Neural cell (in vitro differentiated cells): Measurements from ENCODE around the gene GYS2.

Experiments used
- CTCF ChIP-seq: fragments of 450-650 bp; IDR thresholded peaks from 2 replicates; pipeline ENCODE4 v1.5.1; 2014; ENCODE audit warnings: antibody characterized with exemption, mild to moderate bottlenecking, moderate library complexity; ENCODE audit not compliant: poor library complexity, severe bottlenecking
- EP300 ChIP-seq: fragments of 450-650 bp; conservative IDR thresholded peaks from 2 replicates; pipeline ENCODE4 v1.6.1; 2014; ENCODE audit warnings: antibody characterized with exemption, mild to moderate bottlenecking, moderate library complexity; ENCODE audit not compliant: poor library complexity, severe bottlenecking
- EZH2 ChIP-seq: fragments of 200-600, 300-800 bp; shearing (Covaris generic), sonication (generic); IDR thresholded peaks from 2 replicates; pipeline ENCODE4 v1.6.1; 2014; ENCODE audit warnings: antibody characterized with exemption, low read length, borderline replicate concordance, mild to moderate bottlenecking; ENCODE audit not compliant: insufficient read depth, poor library complexity, severe bottlenecking
- MXI1 ChIP-seq: fragments of 450-650 bp; conservative IDR thresholded peaks from 2 replicates; pipeline ENCODE4 v1.6.1; 2014; ENCODE audit warnings: antibody characterized with exemption, mild to moderate bottlenecking; ENCODE audit not compliant: poor library complexity, severe bottlenecking
- POLR2AphosphoS5 ChIP-seq: IDR thresholded peaks from 2 replicates; pipeline ENCODE4 v1.6.1; 2012
- RAD21 ChIP-seq: fragments of 450-650 bp; conservative IDR thresholded peaks from 2 replicates; pipeline ENCODE4 v1.6.1; 2014; ENCODE audit warnings: antibody characterized with exemption, mild to moderate bottlenecking, moderate library complexity
- REST ChIP-seq: IDR thresholded peaks from 2 replicates; pipeline ENCODE4 v1.6.1; 2012; ENCODE audit warnings: borderline replicate concordance
- SMC3 ChIP-seq: fragments of 450-650 bp; conservative IDR thresholded peaks from 2 replicates; pipeline ENCODE4 v1.6.1; 2014; ENCODE audit warnings: antibody characterized with exemption, mild to moderate bottlenecking, moderate library complexity; ENCODE audit not compliant: poor library complexity
- TAF1 ChIP-seq: IDR thresholded peaks from 2 replicates; pipeline ENCODE4 v1.6.1; 2012; ENCODE audit warnings: low read depth

- TF ChIP-seq CTCF, result no peak
- no peak for TF ChIP-seq RAD21
- TF ChIP-seq MXI1, result no peak
- TF ChIP-seq REST, result no peak
- TF ChIP-seq POLR2AphosphoS5, result no peak
- TF ChIP-seq EZH2, result no peak
- no peak for TF ChIP-seq SMC3
- TF ChIP-seq EP300, result no peak
- TF ChIP-seq TAF1, result no peak
These were observed 51.3 kb downstream of the GYS2 start for GRCh38 chr12:21553329-21553675.
